Smooth muscle cell (in vitro differentiated cells): Measurements from ENCODE around the gene SNRPE. TPM values are rescaled to one million over a fixed set of nuclear protein-coding genes. Genes with fewer than 3 reads are reported as not detected.

Experiments
- DNase-seq: peaks from one replicate; lab custom pipeline; 2025; ENCODE audit not compliant: unreplicated experiment; lab: John Stamatoyannopoulos, UW
- H2AFZ ChIP-seq: fragments of 200-600 bp; sonication (generic); 2 replicates; pipeline ENCODE4 v1.6.0; 2016; ENCODE audit warnings: antibody characterized with exemption, low read depth, mild to moderate bottlenecking
- H3F3A ChIP-seq: fragments of 200-600 bp; sonication (generic); 2 replicates; pipeline ENCODE4 v1.6.0; 2017; ENCODE audit warnings: antibody characterized with exemption, low read depth
- H3K27ac ChIP-seq: fragments of 200-600 bp; sonication (generic); 2 replicates; pipeline ENCODE4 v1.5.1; 2016; ENCODE audit warnings: low read depth, mild to moderate bottlenecking
- H3K27me3 ChIP-seq: fragments of 200-600 bp; sonication (generic); 2 replicates; pipeline ENCODE4 v1.6.1; 2016; ENCODE audit warnings: low read depth, mild to moderate bottlenecking
- H3K36me3 ChIP-seq: fragments of 200-600 bp; sonication (generic); 2 replicates; pipeline ENCODE4 v1.5.1; 2016; ENCODE audit warnings: low read depth
- H3K4me1 ChIP-seq: fragments of 200-600 bp; sonication (generic); 2 replicates; pipeline ENCODE4 v1.5.1; 2016; ENCODE audit warnings: low read depth
- H3K4me2 ChIP-seq: fragments of 200-600 bp; sonication (generic); 2 replicates; pipeline ENCODE4 v1.6.0; 2016; ENCODE audit warnings: mild to moderate bottlenecking
- H3K4me3 ChIP-seq: fragments of 200-600 bp; sonication (generic); 2 replicates; pipeline ENCODE4 v1.5.1; 2016; ENCODE audit warnings: mild to moderate bottlenecking
- H3K79me2 ChIP-seq: fragments of 200-600 bp; sonication (generic); 2 replicates; pipeline ENCODE4 v1.6.0; 2016; ENCODE audit warnings: low read depth, mild to moderate bottlenecking
- H3K9ac ChIP-seq: fragments of 200-600 bp; sonication (generic); 2 replicates; pipeline ENCODE4 v1.6.0; 2016; ENCODE audit warnings: low read depth
- H3K9me3 ChIP-seq: fragments of 200-600 bp; sonication (generic); replicated peaks from 2 replicates; pipeline ENCODE4 v1.5.1; 2016; ENCODE audit warnings: low read depth
- H4K20me1 ChIP-seq: fragments of 200-600 bp; sonication (generic); 2 replicates; pipeline ENCODE4 v1.6.0; 2016; ENCODE audit warnings: low read depth
- WGBS: methylation state at CpG from one replicate; pipeline ENCODE4 v1.1.7; 2016; ENCODE audit warnings: low lambda C conversion rate; 5-methylcytosine and 5-hydroxymethylcytosine counted together
- polyA plus RNA-seq: library from polyadenylated mRNA; unstranded; fragments of >200 nt; fragmentation: Nextera tagmentation; extraction: Ambion mirVana; gene quantifications from 2 replicates; pipeline ENCODE4 v1.2.1, GENCODE V29; 2016
- total RNA-seq: library from RNA; depleted of rRNA; stranded (reverse); fragments of >200 nt; gene quantifications from 2 replicates; pipeline ENCODE4 v1.2.3, GENCODE V29; 2014
- TF ChIP-seq, protein P1 (sequence below): fragments of 200-600 bp; sonication (generic); IDR thresholded peaks from 2 replicates; pipeline ENCODE4 v1.5.1; 2017; ENCODE audit warnings: borderline replicate concordance, mild to moderate bottlenecking, antibody characterized with exemption; ENCODE audit not compliant: insufficient read depth, poor library complexity, severe bottlenecking

The SNRPE gene
- total RNA-seq: 95.4 and 96.5 TPM in 2 replicates
- polyA plus RNA-seq: 293 and 301 TPM in 2 replicates

DNA sequence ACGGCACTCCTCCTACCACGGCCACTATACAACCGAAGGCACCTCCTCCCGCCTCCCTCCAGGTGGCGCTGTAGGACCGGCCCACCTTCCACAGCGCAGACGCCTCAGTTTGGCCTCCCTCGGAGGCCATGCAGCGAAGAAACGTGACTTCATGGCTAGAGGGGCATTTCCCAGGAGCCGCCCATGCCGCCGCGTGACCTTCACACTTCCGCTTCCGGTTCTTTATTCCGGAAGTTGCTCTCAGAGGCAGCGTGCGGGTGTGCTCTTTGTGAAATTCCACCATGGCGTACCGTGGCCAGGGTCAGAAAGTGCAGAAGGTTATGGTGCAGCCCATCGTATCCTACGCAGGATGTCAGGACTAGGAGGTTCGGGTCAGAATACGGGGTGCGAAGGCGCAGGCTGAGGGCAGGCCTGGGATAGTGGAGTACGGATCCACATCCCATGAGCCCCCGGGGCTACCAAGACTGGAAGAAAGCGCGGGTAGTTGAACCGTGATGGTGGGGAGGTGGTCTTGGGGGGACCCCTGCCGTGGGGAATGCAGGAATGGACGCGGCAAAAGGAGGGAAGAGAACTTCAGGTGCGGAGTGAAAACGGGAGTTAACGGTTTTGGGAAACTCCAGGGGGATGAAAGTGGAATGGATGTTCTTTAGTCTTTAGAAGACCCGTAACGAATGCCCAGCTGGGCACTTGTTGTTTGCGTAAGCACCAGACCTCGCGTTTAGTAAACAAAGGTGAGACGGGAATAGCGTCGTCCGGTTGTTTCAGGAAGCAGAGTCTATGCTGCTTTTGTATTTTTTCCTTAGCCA lies at the start of gene SNRPE:
Gene SNRPE (plus strand): TSS at position 221 of the 806 bp plus-strand sequence. CDS start 61 bp downstream, at position 282.
- 1% methylated on average over 48 of the region's 48 CpGs for WGBS
- TF ChIP-seq, protein P1, sequence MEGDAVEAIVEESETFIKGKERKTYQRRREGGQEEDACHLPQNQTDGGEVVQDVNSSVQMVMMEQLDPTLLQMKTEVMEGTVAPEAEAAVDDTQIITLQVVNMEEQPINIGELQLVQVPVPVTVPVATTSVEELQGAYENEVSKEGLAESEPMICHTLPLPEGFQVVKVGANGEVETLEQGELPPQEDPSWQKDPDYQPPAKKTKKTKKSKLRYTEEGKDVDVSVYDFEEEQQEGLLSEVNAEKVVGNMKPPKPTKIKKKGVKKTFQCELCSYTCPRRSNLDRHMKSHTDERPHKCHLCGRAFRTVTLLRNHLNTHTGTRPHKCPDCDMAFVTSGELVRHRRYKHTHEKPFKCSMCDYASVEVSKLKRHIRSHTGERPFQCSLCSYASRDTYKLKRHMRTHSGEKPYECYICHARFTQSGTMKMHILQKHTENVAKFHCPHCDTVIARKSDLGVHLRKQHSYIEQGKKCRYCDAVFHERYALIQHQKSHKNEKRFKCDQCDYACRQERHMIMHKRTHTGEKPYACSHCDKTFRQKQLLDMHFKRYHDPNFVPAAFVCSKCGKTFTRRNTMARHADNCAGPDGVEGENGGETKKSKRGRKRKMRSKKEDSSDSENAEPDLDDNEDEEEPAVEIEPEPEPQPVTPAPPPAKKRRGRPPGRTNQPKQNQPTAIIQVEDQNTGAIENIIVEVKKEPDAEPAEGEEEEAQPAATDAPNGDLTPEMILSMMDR: peak; percentile 82
- peak within 1 kb of the TSS; percentile 84 for H3K9ac ChIP-seq

DNA sequence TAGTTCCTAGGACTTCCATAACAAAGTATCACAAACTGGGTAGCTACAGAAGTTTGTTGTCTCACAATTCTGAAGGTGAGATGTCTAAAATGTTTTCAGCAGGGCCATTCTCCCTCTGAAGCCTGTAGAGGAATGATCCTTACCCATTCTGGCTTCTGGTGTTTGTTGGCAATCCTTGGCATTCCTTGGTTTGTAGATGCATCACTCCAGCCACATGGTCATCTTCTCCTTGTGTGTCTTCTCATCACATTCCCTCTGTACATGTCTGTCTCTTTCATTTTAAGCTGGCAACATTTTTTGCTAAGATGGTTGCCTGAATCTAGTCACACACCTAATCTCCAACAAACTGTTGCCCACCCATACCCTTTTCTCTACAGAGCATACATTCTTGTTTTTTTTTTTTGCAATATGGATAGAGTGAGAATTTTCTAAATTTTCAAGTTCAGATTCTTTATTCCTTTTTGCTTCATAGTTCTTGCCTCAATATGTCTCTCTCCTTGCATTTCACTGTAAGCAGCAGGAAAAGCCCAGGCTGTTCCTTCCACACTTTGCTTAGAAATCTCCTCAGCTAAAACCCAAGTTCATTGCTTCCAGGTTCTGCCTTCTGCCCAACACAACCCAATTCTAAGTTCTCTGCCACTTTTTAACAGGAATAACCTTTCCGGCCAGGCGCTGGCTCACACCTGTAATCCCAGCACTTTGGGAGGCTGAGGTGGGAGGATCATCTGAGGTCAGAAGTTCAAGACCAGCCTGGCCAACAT lies 47.6 kb upstream of the SNRPE start:
- no peak overlapping the region for H2AFZ ChIP-seq
- H3F3A ChIP-seq: no peaks in the 10 kb centered on the region

More for the DNA sequence above, at the start of gene SNRPE:
- Histone ChIP-seq H3K36me3 (no peaks in the 10 kb centered on the region), H3K79me2 (peaks cover 20% of the 10 kb centered on the region), H2AFZ (peak within 1 kb of the TSS; percentile 40), H3K27ac (peak within 1 kb of the TSS; percentile 27), H3K4me1 (peaks cover 11% of the 10 kb centered on the region), H3K9me3 (no peaks in the 10 kb centered on the region), H4K20me1 (no peaks in the 10 kb centered on the region), H3K4me2 (peak within 1 kb of the TSS; percentile 88), H3K27me3 (no peaks in the 10 kb centered on the region), H3K4me3 (peak within 1 kb of the TSS; percentile 71), H3F3A (peaks cover 18% of the 10 kb centered on the region)
- peak; percentile 84 for DNase-seq

DNA sequence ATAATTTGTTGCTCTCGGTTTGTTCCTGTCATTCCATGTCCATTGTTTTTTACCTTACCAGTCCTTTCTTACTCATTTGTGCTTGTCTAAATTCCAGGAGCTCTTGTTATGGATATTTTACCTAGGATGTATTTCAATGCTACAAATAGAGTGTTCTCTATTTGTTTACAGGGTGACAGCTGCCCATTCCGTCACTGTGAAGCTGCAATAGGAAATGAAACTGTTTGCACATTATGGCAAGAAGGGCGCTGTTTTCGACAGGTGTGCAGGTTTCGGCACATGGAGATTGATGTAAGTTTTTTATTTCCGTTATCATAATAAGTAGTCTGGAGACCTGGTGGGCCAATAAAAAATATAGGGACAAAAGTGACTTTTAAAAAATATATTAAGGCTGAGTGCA lies 43.0 kb upstream of the SNRPE start:
- peaks cover 39% of the 10 kb centered on the region for H3K36me3 ChIP-seq
- H3K9ac ChIP-seq: no peak overlapping the region
- H3K4me3 ChIP-seq: no peak overlapping the region
- H2AFZ ChIP-seq: no peak overlapping the region
- no peaks in the 10 kb centered on the region for H3K9me3 ChIP-seq
- no peaks in the 10 kb centered on the region for H3K4me1 ChIP-seq
- H3K27ac ChIP-seq: no peak overlapping the region
- 98% methylated on average over 6 of the region's 6 CpGs for WGBS
- H3F3A ChIP-seq: peaks cover 5% of the 10 kb centered on the region
- peaks cover 94% of the 10 kb centered on the region for H3K79me2 ChIP-seq
- no peaks in the 10 kb centered on the region for H3K27me3 ChIP-seq
- no peak overlapping the region for H3K4me2 ChIP-seq
- no peak for DNase-seq
- peaks cover 99% of the 10 kb centered on the region for H4K20me1 ChIP-seq
- TF ChIP-seq, protein P1: no peak

More for the DNA sequence above, 47.6 kb upstream of the SNRPE start:
- peaks cover 100% of the 10 kb centered on the region for H4K20me1 ChIP-seq
- no peak overlapping the region for H3K27ac ChIP-seq
- no peaks in the 10 kb centered on the region for H3K9me3 ChIP-seq
- peaks cover 18% of the 10 kb centered on the region for H3K36me3 ChIP-seq
- TF ChIP-seq, protein P1: no peak
- 95% methylated on average over 2 of the region's 2 CpGs for WGBS
- no peaks in the 10 kb centered on the region for H3K27me3 ChIP-seq
- H3K9ac ChIP-seq: no peak overlapping the region
- no peak overlapping the region for H3K4me2 ChIP-seq
- no peaks in the 10 kb centered on the region for H3K4me1 ChIP-seq
- H3K4me3 ChIP-seq: no peak overlapping the region
- DNase-seq: no peak
- peaks cover 99% of the 10 kb centered on the region for H3K79me2 ChIP-seq
